ENCODE measurements around the gene HES2.

HES2 gene

GRCh38 chr1:6414881-6415626 lies 4.7 kb downstream of the HES2 start:
- Histone ChIP-seq H3K4me3 (no peak overlapping the region), H3K27ac (no peak overlapping the region)
- no peak for DNase-seq (ENCODE audit: low spot score)
- no peak for TF ChIP-seq CTCF (IDR thresholded peaks at IDR 0.05)

- no peak for TF ChIP-seq CTCF (IDR thresholded peaks at IDR 0.05)
- no peak overlapping the region for H3K4me3 ChIP-seq
- no peak overlapping the region for H3K27ac ChIP-seq
- no peak for DNase-seq (ENCODE audit: low spot score)
These were observed 5.3 kb downstream of the HES2 start for GRCh38 chr1:6414443-6414844.

DNA sequence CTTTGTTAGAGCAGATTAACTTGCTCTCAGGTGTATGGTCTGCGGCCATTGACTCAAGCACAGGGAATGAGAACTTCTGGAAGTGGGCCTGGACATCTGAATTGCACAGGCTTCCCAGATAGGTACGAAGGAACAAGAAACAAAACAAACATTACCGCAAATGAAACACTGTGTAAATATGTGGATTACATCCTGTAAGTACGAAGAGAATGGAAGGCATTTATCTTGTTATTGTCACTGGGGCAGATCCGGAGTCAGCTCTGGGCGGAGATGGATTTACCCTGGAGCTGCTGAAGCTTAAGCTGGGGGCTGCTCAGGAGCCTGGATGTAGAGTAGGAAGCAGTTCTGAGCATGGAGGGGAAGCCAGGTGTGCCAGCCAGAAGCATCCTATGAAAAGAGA lies 6.8 kb downstream of the HES2 start:
- no peak for DNase-seq (ENCODE audit: low spot score)
- TF ChIP-seq CTCF (IDR thresholded peaks at IDR 0.05) = no peak

DNA sequence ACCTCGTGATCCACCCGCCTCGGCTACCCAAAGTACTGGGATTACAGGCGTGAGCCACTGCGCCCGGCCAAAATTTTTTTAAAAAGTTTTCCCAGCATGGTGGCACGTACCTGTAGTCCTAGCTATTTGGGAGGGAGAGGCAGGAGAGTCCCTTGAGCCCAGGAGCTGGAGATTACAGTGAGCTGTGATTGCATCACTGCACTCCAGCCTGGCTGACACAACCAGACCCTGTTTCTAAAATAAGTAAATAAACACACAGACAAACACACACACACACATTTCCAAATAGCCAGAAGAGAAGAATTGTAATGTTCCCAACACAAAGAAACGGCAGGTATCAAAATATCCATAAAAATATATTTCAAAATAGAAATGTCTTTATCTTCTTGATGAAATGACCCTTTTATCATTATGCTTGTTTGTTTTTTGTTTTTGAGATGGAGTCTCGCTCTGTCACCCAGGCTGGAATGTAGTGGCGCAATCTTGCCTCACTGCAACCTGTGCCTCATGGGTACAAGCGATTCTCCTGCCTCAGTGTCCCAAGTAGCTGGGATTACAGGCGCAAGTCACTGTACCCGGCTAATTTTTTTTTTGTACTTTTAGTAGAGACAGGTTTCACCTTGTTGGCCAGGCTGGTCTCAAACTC lies 9.3 kb downstream of the HES2 start:
- H3K4me3 ChIP-seq = no peak overlapping the region
- H3K27ac ChIP-seq = no peak overlapping the region
- DNase-seq (ENCODE audit: low spot score) = no peak
- no peak for TF ChIP-seq CTCF (IDR thresholded peaks at IDR 0.05)

More for the DNA sequence above, 6.8 kb downstream of the HES2 start:
- Histone ChIP-seq H3K27ac (no peak overlapping the region), H3K4me3 (no peak overlapping the region)

DNA sequence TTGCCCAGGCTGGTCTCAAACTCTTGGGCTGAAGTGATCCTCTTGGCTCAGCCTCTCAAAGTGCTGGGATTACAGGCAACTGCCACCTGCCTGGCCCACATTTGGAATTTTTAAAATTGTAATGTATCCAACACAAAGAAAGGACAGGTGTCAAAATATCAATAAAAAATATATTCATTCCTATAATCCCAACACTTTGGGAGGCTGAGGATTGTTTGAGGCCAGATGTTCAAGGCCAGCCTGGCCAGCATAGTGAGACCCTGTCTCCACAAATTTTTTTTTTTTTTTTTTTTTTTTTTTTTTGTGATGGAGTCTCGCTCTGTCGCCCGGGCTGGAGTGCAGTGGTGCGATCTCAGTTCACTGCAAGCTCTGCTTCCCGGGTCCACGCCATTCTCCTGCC lies 10.0 kb downstream of the HES2 start:
- Histone ChIP-seq H3K4me3 (no peak overlapping the region), H3K27ac (no peak overlapping the region)
- DNase-seq (ENCODE audit: low spot score) = no peak
- no peak for TF ChIP-seq CTCF (IDR thresholded peaks at IDR 0.05)

DNA sequence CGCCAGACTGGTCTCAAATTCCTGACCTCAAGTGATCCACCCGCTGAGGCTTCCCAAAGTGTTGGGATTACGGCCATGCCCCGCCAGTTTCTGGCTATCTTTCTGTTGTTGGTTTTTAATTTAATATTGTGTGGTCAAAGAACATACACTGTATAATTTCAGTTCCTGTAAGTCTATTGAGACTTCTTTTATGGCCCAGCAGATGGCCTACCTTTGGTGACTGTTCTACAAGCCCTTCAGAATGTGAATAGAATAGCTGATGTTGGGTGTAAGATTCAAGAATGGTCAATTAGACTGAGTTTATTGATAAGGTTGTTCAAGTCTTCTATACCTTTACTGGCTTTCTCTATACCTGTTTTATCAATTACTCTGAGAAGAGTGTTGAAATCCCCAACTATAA lies 10.7 kb downstream of the HES2 start:
- no peak for TF ChIP-seq CTCF (IDR thresholded peaks at IDR 0.05)
- DNase-seq (ENCODE audit: low spot score) = no peak

GRCh38 chr1:6408023-6408422 lies 11.7 kb downstream of the HES2 start:
- Histone ChIP-seq H3K4me3 (no peak overlapping the region), H3K27ac (no peak overlapping the region)
- TF ChIP-seq CTCF (IDR thresholded peaks at IDR 0.05) = no peak
- no peak for DNase-seq (ENCODE audit: low spot score)

More for the DNA sequence above, 10.7 kb downstream of the HES2 start:
- Histone ChIP-seq H3K4me3 (no peak overlapping the region), H3K27ac (no peak overlapping the region)
